ENCODE results near the gene RFX8.

GRCh38 chr2:101478181-101479001, 3.5 kb upstream of the RFX8 start:
- TF ChIP-seq CTCF (IDR thresholded peaks at IDR 0.05) (no peak), MAFK (IDR thresholded peaks at IDR 0.05; ENCODE audit: partially characterized antibody) (no peak), MAZ (IDR thresholded peaks at IDR 0.05; ENCODE audit: borderline replicate concordance, low read depth, low read length) (no peak), POLR2A (IDR thresholded peaks at IDR 0.05; ENCODE audit: low read length) (no peak), REST (IDR thresholded peaks at IDR 0.05) (no peak), ELK1 (IDR thresholded peaks at IDR 0.05; ENCODE audit: low read depth, low read length) (no peak), ESRRA (IDR thresholded peaks at IDR 0.05; ENCODE audit: borderline replicate concordance, low read length) (no peak)
